Measurements from ENCODE around the gene STAP2.

- TF ChIP-seq CTCF (IDR thresholded peaks at IDR 0.05) (no peak), POLR2A (IDR thresholded peaks at IDR 0.05) (no peak), POLR2AphosphoS5 (IDR thresholded peaks at IDR 0.05) (no peak), EP300 (IDR thresholded peaks at IDR 0.05) (no peak)
Measured at GRCh38 chr19:4363571-4364304, 25.1 kb upstream of the STAP2 start.

Measured in suprapubic skin (tissue), 4 donors.